Fibroblast of skin of right biceps (primary cell): Measurements from ENCODE around the gene RBM43.

Experiments
- DNase-seq: peaks from one replicate; pipeline ENCODE4 v3.0.0-alpha.2; 2013

Gene RBM43

DNA sequence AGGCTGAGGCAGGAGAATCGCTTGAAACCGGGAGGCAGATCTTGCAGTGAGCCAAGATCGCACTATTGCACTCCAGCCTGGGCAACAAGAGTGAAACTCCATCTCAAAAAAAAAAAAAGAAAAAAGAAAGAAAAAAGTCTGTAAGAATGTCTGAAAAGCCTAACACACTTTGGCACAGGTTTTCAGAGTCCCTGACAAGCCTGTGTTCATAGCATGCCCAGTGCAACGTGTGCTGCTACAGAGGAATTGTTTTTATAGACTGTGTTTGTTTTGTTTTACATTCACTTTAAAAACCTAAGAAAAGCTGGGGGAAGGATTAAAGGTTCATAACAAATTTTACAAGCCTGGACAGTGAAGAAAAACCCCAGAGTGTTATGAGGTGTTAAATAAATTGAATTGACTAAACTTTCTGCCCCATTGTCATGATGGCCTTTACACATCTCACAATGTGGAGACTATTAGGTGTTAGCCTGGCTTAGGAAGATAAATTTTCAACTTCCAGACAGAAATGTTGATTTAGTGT is 55.2 kb downstream of the RBM43 start:
- no peak for DNase-seq

GRCh38 chr2:151205571-151205970 is 56.1 kb downstream of the RBM43 start:
- no peak for DNase-seq

- DNase-seq, result no peak
Measured at GRCh38 chr2:151204756-151205155, 56.9 kb downstream of the RBM43 start.

DNA sequence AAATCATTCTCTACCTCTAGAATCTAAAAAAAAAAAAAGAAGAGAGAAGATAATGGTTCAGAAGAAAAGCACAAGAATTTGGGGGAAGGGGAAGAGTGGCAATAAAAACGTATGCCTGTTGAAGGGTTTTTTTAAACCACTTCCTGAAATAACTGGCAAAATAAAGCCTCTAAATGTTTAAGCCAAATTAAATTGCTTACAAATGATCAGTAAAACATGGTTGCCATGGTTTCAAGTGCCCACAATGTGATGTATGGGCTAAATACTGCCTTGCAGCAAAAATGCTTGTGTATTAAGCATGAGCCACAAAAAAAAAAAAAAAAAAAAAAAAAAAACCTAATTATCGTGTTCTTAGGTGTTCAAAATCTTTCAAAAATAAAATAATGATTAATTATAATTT is 60.8 kb downstream of the RBM43 start:
- peak; percentile 5 for DNase-seq

GRCh38 chr2:151200277-151200676 is 61.4 kb downstream of the RBM43 start:
- DNase-seq, result no peak

GRCh38 chr2:151198645-151199044 is 63.0 kb downstream of the RBM43 start:
- DNase-seq, result no peak
